ENCODE data around the gene SH3D19.

DNA sequence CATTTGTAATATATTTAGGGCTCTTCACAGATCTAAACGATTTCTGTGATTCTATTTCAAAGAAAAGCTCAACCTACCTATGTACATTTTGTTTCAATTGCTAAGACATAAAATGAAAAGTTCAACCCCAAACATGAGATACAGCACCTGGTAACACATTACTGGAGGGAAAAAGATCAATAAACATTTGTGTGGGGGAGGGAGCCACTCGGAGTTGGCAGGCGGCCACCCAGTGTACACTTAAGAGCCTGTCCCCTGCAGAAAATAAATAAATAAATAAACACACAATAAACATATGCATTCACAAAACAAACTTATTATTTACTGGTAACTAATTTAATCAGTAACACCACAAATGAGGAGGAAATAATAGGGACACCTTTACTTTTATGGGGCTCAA, 29.2 kb downstream of the SH3D19 start:
- TF ChIP-seq, protein P1, sequence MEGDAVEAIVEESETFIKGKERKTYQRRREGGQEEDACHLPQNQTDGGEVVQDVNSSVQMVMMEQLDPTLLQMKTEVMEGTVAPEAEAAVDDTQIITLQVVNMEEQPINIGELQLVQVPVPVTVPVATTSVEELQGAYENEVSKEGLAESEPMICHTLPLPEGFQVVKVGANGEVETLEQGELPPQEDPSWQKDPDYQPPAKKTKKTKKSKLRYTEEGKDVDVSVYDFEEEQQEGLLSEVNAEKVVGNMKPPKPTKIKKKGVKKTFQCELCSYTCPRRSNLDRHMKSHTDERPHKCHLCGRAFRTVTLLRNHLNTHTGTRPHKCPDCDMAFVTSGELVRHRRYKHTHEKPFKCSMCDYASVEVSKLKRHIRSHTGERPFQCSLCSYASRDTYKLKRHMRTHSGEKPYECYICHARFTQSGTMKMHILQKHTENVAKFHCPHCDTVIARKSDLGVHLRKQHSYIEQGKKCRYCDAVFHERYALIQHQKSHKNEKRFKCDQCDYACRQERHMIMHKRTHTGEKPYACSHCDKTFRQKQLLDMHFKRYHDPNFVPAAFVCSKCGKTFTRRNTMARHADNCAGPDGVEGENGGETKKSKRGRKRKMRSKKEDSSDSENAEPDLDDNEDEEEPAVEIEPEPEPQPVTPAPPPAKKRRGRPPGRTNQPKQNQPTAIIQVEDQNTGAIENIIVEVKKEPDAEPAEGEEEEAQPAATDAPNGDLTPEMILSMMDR (IDR thresholded peaks at IDR 0.05): no peak
- TF ChIP-seq POLR2A (IDR thresholded peaks at IDR 0.05): no peak

All from esophagus squamous epithelium (tissue), 4 donors.